Endodermal cell (in vitro differentiated cells): ENCODE measurements around the gene C7orf33. TPM values are rescaled to one million over a fixed set of nuclear protein-coding genes. Genes with fewer than 3 reads are reported as not detected.

Experiments used
- DNase-seq: peaks from one replicate; pipeline ENCODE4 v3.0.0-alpha.2; 2017
- H3K27ac ChIP-seq: 2 replicates; pipeline ENCODE4 v1.5.1; 2013; ENCODE audit warnings: mild to moderate bottlenecking, low read depth, low read length, moderate library complexity
- H3K27me3 ChIP-seq: 2 replicates; pipeline ENCODE4 v1.6.1; 2013; ENCODE audit warnings: mild to moderate bottlenecking, low read length, moderate library complexity; ENCODE audit not compliant: insufficient read depth, control insufficient read depth, poor library complexity, severe bottlenecking
- H3K36me3 ChIP-seq: 2 replicates; pipeline ENCODE4 v1.7.0; 2013; ENCODE audit warnings: mild to moderate bottlenecking, low read length, moderate library complexity; ENCODE audit not compliant: control insufficient read depth, insufficient read depth
- H3K4me1 ChIP-seq: one replicate; pipeline ENCODE4 v1.7.0; 2013; ENCODE audit warnings: low read length; ENCODE audit not compliant: control insufficient read depth, insufficient read depth
- H3K4me3 ChIP-seq: 2 replicates; pipeline ENCODE4 v1.5.1; 2013; ENCODE audit warnings: mild to moderate bottlenecking, low read length, moderate library complexity
- H3K9ac ChIP-seq: 2 replicates; pipeline ENCODE4 v1.6.1; 2013; ENCODE audit warnings: mild to moderate bottlenecking, low read length, moderate library complexity; ENCODE audit not compliant: poor library complexity, severe bottlenecking; ENCODE audit errors: extremely low read depth
- H3K9me3 ChIP-seq: 2 replicates; pipeline ENCODE4 v1.6.1; 2013; ENCODE audit warnings: mild to moderate bottlenecking, low read length, moderate library complexity; ENCODE audit not compliant: control insufficient read depth
- H3K27ac Mint-ChIP-seq: 2 replicates; pipeline ENCODE4 v1.8.0; 2020; ENCODE audit warnings: mixed read lengths
- H3K27me3 Mint-ChIP-seq: 2 replicates; pipeline ENCODE4 v1.8.0; 2021; ENCODE audit warnings: mild to moderate bottlenecking, mixed read lengths; ENCODE audit not compliant: insufficient read depth
- H3K36me3 Mint-ChIP-seq: 2 replicates; pipeline ENCODE4 v1.8.0; 2020; ENCODE audit warnings: low read depth, mixed read lengths
- H3K4me1 Mint-ChIP-seq: 2 replicates; pipeline ENCODE4 v1.8.0; 2020; ENCODE audit warnings: mixed read lengths
- H3K4me3 Mint-ChIP-seq: 2 replicates; pipeline ENCODE4 v1.8.0; 2020; ENCODE audit warnings: mild to moderate bottlenecking, moderate library complexity, mixed read lengths
- H3K9me3 Mint-ChIP-seq: 2 replicates; pipeline ENCODE4 v1.8.0; 2020; ENCODE audit warnings: mild to moderate bottlenecking, mixed read lengths
- WGBS, 2 experiments: methylation state at CpG; one replicate each; pipeline versions ENCODE4 v1.1.5 to v1.1.7; 2013; ENCODE audit warnings: missing lambda C conversion rate in 2 of 2, mixed read lengths in 1 of 2; ENCODE audit not compliant: insufficient coverage in 1 of 2, insufficient read length in 1 of 2; 5-methylcytosine and 5-hydroxymethylcytosine counted together
- total RNA-seq, 2 donors: library from RNA; stranded (reverse); fragmentation: NEBNext Ultra II Directional in 1 of 2; extraction: Animal tissue kit (Norgen Biotek cat#: 25700) in 1 of 2; gene quantifications; 2 replicates in 1 of 2; 3 replicates in 1 of 2; pipeline ENCODE4 v1.2.1, GENCODE V29; 2021
- TF ChIP-seq, protein P1 (sequence below): fragments of 200-600 bp; sonication (generic); conservative IDR thresholded peaks from 2 replicates; pipeline ENCODE4 v1.5.0; 2021; ENCODE audit warnings: antibody characterized with exemption, mild to moderate bottlenecking

The C7orf33 gene
- total RNA-seq, 2 donors from 2014 or later, result not detected

DNA sequence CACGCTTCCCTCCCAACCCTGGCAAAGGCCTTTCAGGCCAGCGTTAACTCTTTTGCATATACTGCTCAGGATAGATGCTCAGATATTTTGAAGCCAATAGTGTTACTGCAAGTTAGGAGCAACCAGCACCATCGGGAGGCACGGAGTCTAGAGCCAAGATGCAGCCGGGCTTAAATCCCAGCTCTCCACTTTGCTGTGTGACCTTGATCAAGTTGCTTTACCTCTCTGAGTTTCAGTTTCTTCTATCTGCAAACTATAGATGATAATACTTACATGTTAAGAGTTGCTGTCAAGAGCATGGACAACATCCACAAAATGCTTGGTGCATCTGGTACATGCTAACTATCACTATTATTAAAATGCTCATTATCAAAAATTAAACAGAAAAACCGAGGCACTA is 45.4 kb upstream of the C7orf33 start:
- H3K36me3 Mint-ChIP-seq, result no peaks in the 10 kb centered on the region
- no peak for DNase-seq
- 94 to 95% methylated on average over 6 of the region's 6 CpGs for WGBS, 2 experiments
- no peaks in the 10 kb centered on the region for H3K4me1 Mint-ChIP-seq
- Histone ChIP-seq H3K9ac (no peak overlapping the region), H3K27ac (no peak overlapping the region), H3K36me3 (no peaks in the 10 kb centered on the region), H3K4me1 (no peaks in the 10 kb centered on the region), H3K9me3 (no peaks in the 10 kb centered on the region), H3K4me3 (no peak overlapping the region), H3K27me3 (no peaks in the 10 kb centered on the region)
- TF ChIP-seq, protein P1, sequence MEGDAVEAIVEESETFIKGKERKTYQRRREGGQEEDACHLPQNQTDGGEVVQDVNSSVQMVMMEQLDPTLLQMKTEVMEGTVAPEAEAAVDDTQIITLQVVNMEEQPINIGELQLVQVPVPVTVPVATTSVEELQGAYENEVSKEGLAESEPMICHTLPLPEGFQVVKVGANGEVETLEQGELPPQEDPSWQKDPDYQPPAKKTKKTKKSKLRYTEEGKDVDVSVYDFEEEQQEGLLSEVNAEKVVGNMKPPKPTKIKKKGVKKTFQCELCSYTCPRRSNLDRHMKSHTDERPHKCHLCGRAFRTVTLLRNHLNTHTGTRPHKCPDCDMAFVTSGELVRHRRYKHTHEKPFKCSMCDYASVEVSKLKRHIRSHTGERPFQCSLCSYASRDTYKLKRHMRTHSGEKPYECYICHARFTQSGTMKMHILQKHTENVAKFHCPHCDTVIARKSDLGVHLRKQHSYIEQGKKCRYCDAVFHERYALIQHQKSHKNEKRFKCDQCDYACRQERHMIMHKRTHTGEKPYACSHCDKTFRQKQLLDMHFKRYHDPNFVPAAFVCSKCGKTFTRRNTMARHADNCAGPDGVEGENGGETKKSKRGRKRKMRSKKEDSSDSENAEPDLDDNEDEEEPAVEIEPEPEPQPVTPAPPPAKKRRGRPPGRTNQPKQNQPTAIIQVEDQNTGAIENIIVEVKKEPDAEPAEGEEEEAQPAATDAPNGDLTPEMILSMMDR, result no peak
- H3K27me3 Mint-ChIP-seq, result peaks cover 2% of the 10 kb centered on the region
- H3K9me3 Mint-ChIP-seq, result no peaks in the 10 kb centered on the region
- no peak overlapping the region for H3K4me3 Mint-ChIP-seq
- no peak overlapping the region for H3K27ac Mint-ChIP-seq

DNA sequence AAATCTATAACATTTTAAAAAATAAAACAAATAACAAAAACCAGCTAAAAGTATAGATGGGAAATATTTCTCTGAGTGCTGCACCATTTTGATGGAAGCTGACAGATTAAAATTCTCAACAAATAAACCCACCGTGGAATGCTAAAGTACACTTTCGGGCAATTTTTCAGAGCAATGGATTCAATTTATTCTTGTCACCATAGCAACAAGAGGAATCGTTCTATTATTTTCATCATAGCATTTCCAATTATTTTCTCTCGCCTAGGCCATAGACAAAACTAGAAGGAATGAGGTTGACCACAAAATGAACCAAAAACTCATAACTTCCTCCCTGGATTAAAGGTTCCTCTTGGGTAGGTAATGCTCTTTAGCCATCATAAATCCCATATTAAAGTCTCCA is 44.6 kb upstream of the C7orf33 start:
- Histone ChIP-seq H3K4me1 (no peaks in the 10 kb centered on the region), H3K27ac (no peak overlapping the region), H3K27me3 (no peaks in the 10 kb centered on the region), H3K9ac (no peak overlapping the region), H3K9me3 (no peaks in the 10 kb centered on the region), H3K36me3 (no peaks in the 10 kb centered on the region), H3K4me3 (no peak overlapping the region)
- WGBS, 2 experiments, result 89 to 100% methylated on average over 4 of the region's 4 CpGs
- H3K4me3 Mint-ChIP-seq, result no peak overlapping the region
- TF ChIP-seq, protein P1, result no peak
- DNase-seq, result no peak
- no peaks in the 10 kb centered on the region for H3K4me1 Mint-ChIP-seq
- H3K27me3 Mint-ChIP-seq, result peaks cover 2% of the 10 kb centered on the region
- H3K9me3 Mint-ChIP-seq, result no peaks in the 10 kb centered on the region
- H3K36me3 Mint-ChIP-seq, result no peaks in the 10 kb centered on the region
- H3K27ac Mint-ChIP-seq, result no peak overlapping the region

DNA sequence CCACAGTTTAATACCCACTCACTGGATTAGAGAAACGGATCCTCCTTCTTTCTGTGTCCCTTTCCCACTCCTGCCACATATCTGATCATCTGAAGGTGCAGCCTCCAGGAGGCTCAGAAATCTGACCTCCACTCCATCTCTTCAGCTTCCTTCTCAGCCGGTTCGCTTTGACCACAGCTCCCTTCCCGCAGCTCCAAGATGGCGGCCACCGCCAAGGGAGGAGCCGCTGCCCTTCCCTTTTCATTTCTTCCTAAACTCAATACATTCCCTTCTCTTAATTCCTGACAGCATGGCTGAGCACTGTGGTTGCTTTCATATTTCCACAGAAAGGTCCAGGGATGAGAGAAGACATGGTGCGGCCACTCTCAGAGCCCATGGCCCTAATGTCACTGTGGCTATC is 43.7 kb upstream of the C7orf33 start:
- no peak for DNase-seq
- WGBS, 2 experiments, result 93 to 95% methylated on average over 7 to 8 of the region's 8 CpGs
- Histone ChIP-seq H3K27ac (no peak overlapping the region), H3K27me3 (no peaks in the 10 kb centered on the region), H3K4me3 (no peak overlapping the region), H3K9me3 (no peaks in the 10 kb centered on the region), H3K4me1 (no peaks in the 10 kb centered on the region), H3K36me3 (no peaks in the 10 kb centered on the region), H3K9ac (no peak overlapping the region)
- no peaks in the 10 kb centered on the region for H3K36me3 Mint-ChIP-seq
- peaks cover 2% of the 10 kb centered on the region for H3K27me3 Mint-ChIP-seq
- no peak overlapping the region for H3K4me3 Mint-ChIP-seq
- no peaks in the 10 kb centered on the region for H3K9me3 Mint-ChIP-seq
- no peaks in the 10 kb centered on the region for H3K4me1 Mint-ChIP-seq
- TF ChIP-seq, protein P1, result no peak
- H3K27ac Mint-ChIP-seq, result no peak overlapping the region
